MG63 (cell line): ENCODE results near the gene MPP3. TPM values are rescaled to one million over a fixed set of nuclear protein-coding genes. Genes with fewer than 3 reads are reported as not detected.
"Not testable (repeated sequence)": the region's sequence is repeated elsewhere in the genome, so short reads cannot be mapped to it uniquely, and the experiment has no call there.

Source experiments
- DNase-seq: peaks from one replicate; pipeline ENCODE4 v3.0.0-alpha.2; 2020
- H3K27me3 ChIP-seq: fragments of 250-450 bp; sonication (Bioruptor Pico); 2 replicates; pipeline ENCODE4 v1.5.1; 2020; ENCODE audit warnings: mild to moderate bottlenecking, moderate library complexity
- H3K36me3 ChIP-seq: fragments of 250-450 bp; sonication (Bioruptor Pico); 2 replicates; pipeline ENCODE4 v1.5.1; 2020; ENCODE audit warnings: mild to moderate bottlenecking, moderate library complexity
- H3K4me3 ChIP-seq: fragments of 250-450 bp; sonication (Bioruptor Pico); 2 replicates; pipeline ENCODE4 v1.5.1; 2020; ENCODE audit warnings: mild to moderate bottlenecking, moderate library complexity
- H3K9me3 ChIP-seq: fragments of 250-450 bp; sonication (Bioruptor Pico); 2 replicates; pipeline ENCODE4 v1.5.1; 2020; ENCODE audit warnings: mild to moderate bottlenecking, moderate library complexity
- total RNA-seq: library from RNA; depleted of rRNA; stranded (reverse); fragments of >200 nt; shearing (Covaris generic); gene quantifications from 2 replicates; pipeline ENCODE4 v1.2.3, GENCODE V29; 2014; ENCODE audit warnings: low replicate concordance

MPP3 gene
- total RNA-seq, 1 experiment from 2014 or later: 4.4 TPM

- Histone ChIP-seq H3K36me3 (no peaks in the 10 kb centered on the region), H3K27me3 (peaks cover 3% of the 10 kb centered on the region), H3K4me3 (no peak overlapping the region), H3K9me3 (no peaks in the 10 kb centered on the region)
- peak; percentile 81 for DNase-seq
These were observed 13.3 kb upstream of the MPP3 start for GRCh38 chr17:43846221-43846712.

GRCh38 chr17:43845766-43846165 lies 12.8 kb upstream of the MPP3 start:
- H3K4me3 ChIP-seq: no peak overlapping the region
- peaks cover 6% of the 10 kb centered on the region for H3K27me3 ChIP-seq
- DNase-seq: no peak
- no peaks in the 10 kb centered on the region for H3K36me3 ChIP-seq
- no peaks in the 10 kb centered on the region for H3K9me3 ChIP-seq

GRCh38 chr17:43844241-43844640 lies 11.3 kb upstream of the MPP3 start:
- Histone ChIP-seq H3K9me3 (no peaks in the 10 kb centered on the region), H3K27me3 (peaks cover 22% of the 10 kb centered on the region), H3K36me3 (no peaks in the 10 kb centered on the region), H3K4me3 (no peak overlapping the region)
- no peak for DNase-seq

GRCh38 chr17:43842975-43843325 lies 10.0 kb upstream of the MPP3 start:
- no peak for DNase-seq
- H3K36me3 ChIP-seq: no peaks in the 10 kb centered on the region
- H3K27me3 ChIP-seq: peaks cover 32% of the 10 kb centered on the region
- H3K9me3 ChIP-seq: no peaks in the 10 kb centered on the region
- no peak overlapping the region for H3K4me3 ChIP-seq

- Histone ChIP-seq H3K27me3 (peaks cover 38% of the 10 kb centered on the region), H3K4me3 (peak overlapping the region; percentile 17)
- not testable (repeated sequence) for H3K9me3 ChIP-seq, H3K36me3 ChIP-seq
- DNase-seq: peak; percentile 87
These were observed 9.4 kb upstream of the MPP3 start for GRCh38 chr17:43842091-43842974.

GRCh38 chr17:43841282-43841681 lies 8.3 kb upstream of the MPP3 start:
- H3K9me3 ChIP-seq: no peaks in the 10 kb centered on the region
- H3K4me3 ChIP-seq: no peak overlapping the region
- peaks cover 40% of the 10 kb centered on the region for H3K27me3 ChIP-seq
- H3K36me3 ChIP-seq: no peaks in the 10 kb centered on the region
- DNase-seq: no peak

GRCh38 chr17:43840814-43841213 lies 7.9 kb upstream of the MPP3 start:
- DNase-seq: no peak
- no peaks in the 10 kb centered on the region for H3K36me3 ChIP-seq
- H3K27me3 ChIP-seq: peaks cover 40% of the 10 kb centered on the region
- H3K4me3 ChIP-seq: no peak overlapping the region
- no peaks in the 10 kb centered on the region for H3K9me3 ChIP-seq

- Histone ChIP-seq H3K4me3 (no peak overlapping the region), H3K9me3 (no peaks in the 10 kb centered on the region), H3K36me3 (no peaks in the 10 kb centered on the region), H3K27me3 (peaks cover 40% of the 10 kb centered on the region)
- no peak for DNase-seq
These were observed 6.7 kb upstream of the MPP3 start for GRCh38 chr17:43839670-43840108.

GRCh38 chr17:43834106-43834505 lies 1.2 kb upstream of the MPP3 start:
- DNase-seq: no peak
- Histone ChIP-seq H3K36me3 (peaks cover 16% of the 10 kb centered on the region), H3K9me3 (no peaks in the 10 kb centered on the region), H3K27me3 (peaks cover 21% of the 10 kb centered on the region), H3K4me3 (no peak overlapping the region)

GRCh38 chr17:43832168-43832975 lies 574 bp downstream of the MPP3 start:
- Histone ChIP-seq H3K27me3 (peaks cover 6% of the 10 kb centered on the region), H3K36me3 (peaks cover 22% of the 10 kb centered on the region), H3K9me3 (no peaks in the 10 kb centered on the region), H3K4me3 (peak overlapping the region; percentile 70)
- peak; percentile 83 for DNase-seq

GRCh38 chr17:43831633-43832032 lies 1.3 kb downstream of the MPP3 start:
- Histone ChIP-seq H3K36me3 (peaks cover 22% of the 10 kb centered on the region), H3K27me3 (peaks cover 4% of the 10 kb centered on the region; the same call in 1 of the 2 replicates), H3K4me3 (no peak overlapping the region; the same call in 1 of the 2 replicates), H3K9me3 (no peaks in the 10 kb centered on the region)
- DNase-seq: no peak

GRCh38 chr17:43830510-43831140 lies 2.3 kb downstream of the MPP3 start:
- Histone ChIP-seq H3K9me3 (no peaks in the 10 kb centered on the region), H3K27me3 (peaks cover 4% of the 10 kb centered on the region; the same call in 1 of the 2 replicates), H3K4me3 (no peak overlapping the region), H3K36me3 (peaks cover 27% of the 10 kb centered on the region)
- no peak for DNase-seq

GRCh38 chr17:43829738-43830137 lies 3.2 kb downstream of the MPP3 start:
- DNase-seq: no peak
- H3K27me3 ChIP-seq: peaks cover 4% of the 10 kb centered on the region; the same call in 1 of the 2 replicates
- H3K9me3 ChIP-seq: no peaks in the 10 kb centered on the region
- H3K36me3 ChIP-seq: peaks cover 33% of the 10 kb centered on the region
- H3K4me3 ChIP-seq: no peak overlapping the region

- Histone ChIP-seq H3K27me3 (no peaks in the 10 kb centered on the region), H3K9me3 (no peaks in the 10 kb centered on the region), H3K36me3 (peaks cover 45% of the 10 kb centered on the region), H3K4me3 (no peak overlapping the region)
- DNase-seq: no peak
These were observed 5.3 kb downstream of the MPP3 start for GRCh38 chr17:43827596-43827995.

- H3K4me3 ChIP-seq: no peak overlapping the region
- DNase-seq: no peak
- H3K36me3 ChIP-seq: peaks cover 47% of the 10 kb centered on the region
- H3K27me3 ChIP-seq: no peaks in the 10 kb centered on the region
- H3K9me3 ChIP-seq: no peaks in the 10 kb centered on the region
These were observed 6.7 kb downstream of the MPP3 start for GRCh38 chr17:43826206-43826605.

GRCh38 chr17:43825567-43825966 lies 7.4 kb downstream of the MPP3 start:
- Histone ChIP-seq H3K9me3 (no peaks in the 10 kb centered on the region), H3K27me3 (no peaks in the 10 kb centered on the region), H3K4me3 (no peak overlapping the region), H3K36me3 (peaks cover 44% of the 10 kb centered on the region)
- DNase-seq: no peak
